Measurements from ENCODE around the gene EEF1AKMT4.

The EEF1AKMT4 gene

DNA sequence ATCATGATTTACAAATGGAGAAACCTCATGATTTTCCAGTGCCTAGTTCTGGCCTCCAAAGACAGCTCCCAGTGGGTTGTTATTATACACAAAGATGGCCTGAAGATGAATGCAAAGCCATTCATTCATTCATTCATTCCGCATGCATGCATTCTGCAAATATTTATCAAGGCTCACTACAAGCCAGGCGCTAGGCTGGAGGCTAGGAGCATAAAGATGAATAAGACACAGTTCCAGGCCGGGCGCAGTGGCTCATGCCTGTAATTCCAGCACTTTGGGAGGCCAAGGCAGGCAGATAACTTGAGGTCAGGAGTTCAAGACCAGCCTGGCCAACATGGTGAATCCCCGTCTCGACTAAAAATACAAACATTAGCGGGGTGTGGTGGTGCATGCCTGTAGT lies 47.1 kb downstream of the EEF1AKMT4 start:
- no peak for DNase-seq (ENCODE audit: extremely low read depth in 1 of 2, low read depth in 1 of 2)

DNA sequence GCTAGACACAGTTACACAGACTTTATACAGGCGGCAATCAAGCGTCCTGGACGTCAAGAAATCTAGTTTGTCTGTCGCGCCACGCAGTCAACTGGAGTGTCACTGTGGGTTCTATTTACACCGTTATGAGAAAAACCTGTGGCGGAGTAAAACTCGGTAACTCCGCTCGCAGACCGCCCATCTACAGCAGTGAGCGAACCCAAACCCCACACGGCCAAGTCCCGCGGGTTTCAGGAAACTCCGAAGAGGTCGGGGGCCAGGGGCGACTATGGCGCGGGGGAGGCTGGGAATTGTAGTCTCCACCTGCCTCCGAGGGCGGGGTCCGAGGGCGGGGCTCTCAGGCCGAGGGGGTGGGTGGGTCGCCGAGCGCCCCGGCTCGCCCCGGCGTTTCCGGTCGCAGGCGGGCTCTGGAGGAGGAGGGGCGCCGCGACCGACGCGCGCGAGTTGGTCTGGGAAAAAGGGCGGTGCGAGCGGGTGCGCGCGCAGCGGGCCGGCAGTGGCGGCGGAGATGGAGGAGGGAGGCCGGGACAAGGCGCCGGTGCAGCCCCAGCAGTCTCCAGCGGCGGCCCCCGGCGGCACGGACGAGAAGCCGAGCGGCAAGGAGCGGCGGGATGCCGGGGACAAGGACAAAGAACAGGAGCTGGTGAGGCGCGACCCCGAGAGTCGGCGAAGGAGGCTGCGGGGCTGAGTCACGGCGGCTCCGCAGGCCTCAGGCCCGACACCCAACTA lies 49.5 kb downstream of the EEF1AKMT4 start, which contains the start of gene PSMD2:
Gene PSMD2 (plus strand): TSS at position 483 of the 729 bp plus-strand sequence. CDS start 26 bp downstream, at position 509.
- peak; percentile 92 to 97 for DNase-seq (ENCODE audit: extremely low read depth in 1 of 2, low read depth in 1 of 2)

DNA sequence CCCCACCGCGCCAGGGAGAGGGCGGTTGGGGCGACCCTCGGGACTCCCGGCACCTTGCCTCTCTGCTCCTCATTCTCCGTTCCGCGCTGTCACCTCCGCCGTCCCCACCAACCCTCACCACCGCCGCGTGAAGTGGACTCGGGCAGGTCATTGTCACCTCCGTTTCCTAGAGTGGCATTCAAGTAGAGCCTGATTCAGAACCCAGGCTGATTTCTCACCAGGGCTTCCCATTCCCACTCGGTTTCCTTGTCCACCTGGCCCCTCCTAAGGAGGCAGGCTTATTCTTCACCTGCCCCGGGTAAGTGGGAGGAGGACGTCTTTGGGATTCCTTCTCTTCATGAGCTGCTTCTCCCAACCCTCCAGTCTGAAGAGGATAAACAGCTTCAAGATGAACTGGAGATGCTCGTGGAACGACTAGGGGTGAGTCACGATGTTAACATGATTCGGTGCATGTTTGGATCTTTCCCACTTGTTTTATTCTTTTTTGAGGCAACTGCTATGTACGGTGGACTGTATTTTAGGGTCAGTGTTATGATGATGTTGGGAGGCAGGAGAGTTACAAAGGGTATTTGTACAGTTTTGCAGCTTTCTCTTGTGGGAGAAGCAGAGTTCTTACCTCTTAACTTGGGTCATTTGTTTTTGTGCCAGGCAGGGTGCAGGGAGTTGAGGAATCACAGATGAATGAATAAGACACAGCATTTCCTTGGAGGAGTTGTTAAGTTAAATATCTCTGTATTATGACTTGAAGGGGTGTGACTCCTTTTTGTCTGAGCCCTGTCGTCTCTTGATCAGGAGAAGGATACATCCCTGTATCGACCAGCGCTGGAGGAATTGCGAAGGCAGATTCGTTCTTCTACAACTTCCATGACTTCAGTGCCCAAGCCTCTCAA lies 50.3 kb downstream of the EEF1AKMT4 start:
- no peak for DNase-seq (ENCODE audit: extremely low read depth in 1 of 2, low read depth in 1 of 2)

DNA sequence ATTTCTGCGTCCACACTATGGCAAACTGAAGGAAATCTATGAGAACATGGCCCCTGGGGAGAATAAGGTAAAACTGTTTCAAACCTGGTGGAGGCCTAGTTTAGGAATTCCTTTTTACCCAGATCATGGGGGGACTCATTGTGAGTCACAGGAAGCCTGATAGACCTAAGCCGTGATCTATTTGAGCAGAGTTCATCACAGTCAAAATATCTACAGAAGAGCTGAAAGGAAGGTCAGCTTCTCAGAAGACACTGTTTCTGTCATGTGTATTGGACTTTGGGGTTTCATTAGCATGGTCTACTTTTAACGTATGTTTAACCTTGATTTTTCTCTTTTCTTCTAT lies 50.9 kb downstream of the EEF1AKMT4 start:
- no peak for DNase-seq (ENCODE audit: extremely low read depth in 1 of 2, low read depth in 1 of 2)

DNA sequence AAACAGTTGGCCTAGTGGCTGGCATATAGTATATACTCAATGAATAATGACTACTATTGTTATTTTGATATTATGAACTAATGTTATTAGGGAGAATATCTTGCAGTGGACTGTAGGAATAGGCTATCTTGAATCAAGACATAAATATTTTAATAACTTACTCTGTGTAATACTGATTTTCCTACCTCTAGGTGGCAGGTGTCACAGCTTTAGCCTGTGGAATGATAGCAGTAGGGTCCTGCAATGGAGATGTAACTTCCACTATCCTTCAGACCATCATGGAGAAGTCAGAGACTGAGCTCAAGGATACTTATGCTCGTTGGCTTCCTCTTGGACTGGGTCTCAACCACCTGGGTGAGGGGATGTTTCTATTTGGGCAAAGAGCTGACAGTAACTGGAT lies 56.1 kb downstream of the EEF1AKMT4 start:
- no peak for DNase-seq (ENCODE audit: extremely low read depth in 1 of 2, low read depth in 1 of 2)

DNA sequence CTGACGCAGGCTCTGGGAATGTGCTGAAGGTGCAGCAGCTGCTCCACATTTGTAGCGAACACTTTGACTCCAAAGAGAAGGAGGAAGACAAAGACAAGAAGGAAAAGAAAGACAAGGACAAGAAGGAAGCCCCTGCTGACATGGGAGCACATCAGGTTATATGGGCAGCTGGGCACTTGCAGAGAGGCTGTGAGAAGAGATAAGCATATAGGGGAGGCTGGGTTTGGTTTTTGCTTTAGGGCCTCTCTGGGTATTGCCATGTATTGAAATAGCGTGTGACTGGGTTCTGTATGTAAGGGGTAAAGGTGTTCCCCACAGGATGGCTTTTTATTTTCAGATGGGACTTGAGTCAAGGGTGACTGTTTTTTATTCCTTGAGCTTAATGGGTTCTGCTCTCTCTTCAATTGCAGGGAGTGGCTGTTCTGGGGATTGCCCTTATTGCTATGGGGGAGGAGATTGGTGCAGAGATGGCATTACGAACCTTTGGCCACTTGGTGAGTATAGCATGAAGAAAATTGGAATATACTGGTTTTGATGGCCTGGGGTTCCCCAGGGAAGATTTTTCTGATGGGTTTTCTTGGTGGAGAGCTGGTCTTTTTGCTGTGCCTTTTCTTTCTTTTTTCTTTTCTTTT lies 57.0 kb downstream of the EEF1AKMT4 start:
- DNase-seq (ENCODE audit: extremely low read depth in 1 of 2, low read depth in 1 of 2) = no peak

DNA sequence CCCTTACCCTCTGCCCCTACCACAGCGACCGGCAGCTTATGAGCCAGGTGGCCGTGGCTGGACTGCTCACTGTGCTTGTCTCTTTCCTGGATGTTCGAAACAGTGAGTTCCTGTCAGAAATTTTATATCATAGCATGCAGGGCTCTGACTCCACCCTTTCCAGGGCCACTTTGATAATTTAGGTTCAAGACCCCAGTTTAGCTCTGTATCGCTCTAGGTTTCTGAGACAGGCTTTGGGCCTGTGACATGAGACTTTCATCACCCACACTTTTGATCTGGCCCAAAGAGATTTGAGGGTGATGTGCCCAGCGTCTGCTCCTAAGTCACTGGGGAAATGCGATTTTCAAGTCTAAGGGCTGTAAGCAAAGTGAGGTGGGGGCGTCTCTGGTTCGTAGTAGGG lies 58.4 kb downstream of the EEF1AKMT4 start:
- DNase-seq (ENCODE audit: extremely low read depth in 1 of 2, low read depth in 1 of 2) = no peak

Data from activated CD8-positive, alpha-beta memory T cell treated with anti-CD3 and anti-CD28 coated beads for 1 hour (primary cell).